22Rv1 (cell line): ENCODE results near the gene SLC12A4.

Experiments used
- ZFX ChIP-seq: fragments of 450-650 bp; IDR thresholded peaks from 2 replicates; pipeline ENCODE4 v1.6.1; 2017; ENCODE audit warnings: antibody characterized with exemption, borderline replicate concordance
- TF ChIP-seq, protein P1 (sequence below): fragments of 450-650 bp; IDR thresholded peaks from 2 replicates; pipeline ENCODE4 v1.5.1; 2017; ENCODE audit warnings: mild to moderate bottlenecking

DNA sequence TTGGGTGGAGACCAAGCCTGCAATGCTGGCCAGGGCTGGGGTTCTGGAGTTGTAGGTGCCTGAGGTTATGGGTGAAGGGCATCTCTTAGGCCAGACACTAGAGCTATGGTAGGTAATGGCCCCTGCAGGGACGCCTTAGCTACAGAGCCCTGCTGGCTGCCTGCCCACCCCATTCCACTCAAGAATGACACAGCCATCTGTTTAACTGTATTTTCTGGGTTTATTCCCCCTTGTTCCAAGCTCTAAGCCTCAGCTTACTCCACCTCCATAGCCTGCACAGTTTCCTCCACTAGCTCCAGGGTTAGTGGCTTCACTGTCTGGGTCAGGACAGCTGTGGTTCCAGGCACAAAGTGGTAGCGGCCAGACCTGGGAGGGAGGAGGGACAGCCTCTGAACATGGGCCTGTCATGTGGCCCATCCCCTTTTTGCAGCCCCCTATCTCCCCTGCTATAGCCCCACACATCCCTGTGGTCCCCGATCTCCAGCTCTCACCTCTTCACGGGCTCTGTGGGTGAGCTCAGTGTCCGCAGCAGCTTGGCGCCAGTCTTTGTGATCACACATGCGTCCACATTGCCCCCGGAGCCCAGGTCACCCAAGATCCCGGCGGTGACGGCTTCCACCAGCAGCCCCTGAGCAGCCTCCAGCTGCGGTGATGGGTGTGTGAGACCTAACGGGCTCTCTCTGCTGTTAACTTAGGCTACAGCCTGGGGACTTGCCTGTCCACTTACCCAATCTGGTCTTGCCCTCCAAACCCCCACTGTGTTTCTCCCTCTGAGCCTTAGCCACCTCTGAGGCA is 33.9 kb downstream of the SLC12A4 start:
- TF ChIP-seq, protein P1, sequence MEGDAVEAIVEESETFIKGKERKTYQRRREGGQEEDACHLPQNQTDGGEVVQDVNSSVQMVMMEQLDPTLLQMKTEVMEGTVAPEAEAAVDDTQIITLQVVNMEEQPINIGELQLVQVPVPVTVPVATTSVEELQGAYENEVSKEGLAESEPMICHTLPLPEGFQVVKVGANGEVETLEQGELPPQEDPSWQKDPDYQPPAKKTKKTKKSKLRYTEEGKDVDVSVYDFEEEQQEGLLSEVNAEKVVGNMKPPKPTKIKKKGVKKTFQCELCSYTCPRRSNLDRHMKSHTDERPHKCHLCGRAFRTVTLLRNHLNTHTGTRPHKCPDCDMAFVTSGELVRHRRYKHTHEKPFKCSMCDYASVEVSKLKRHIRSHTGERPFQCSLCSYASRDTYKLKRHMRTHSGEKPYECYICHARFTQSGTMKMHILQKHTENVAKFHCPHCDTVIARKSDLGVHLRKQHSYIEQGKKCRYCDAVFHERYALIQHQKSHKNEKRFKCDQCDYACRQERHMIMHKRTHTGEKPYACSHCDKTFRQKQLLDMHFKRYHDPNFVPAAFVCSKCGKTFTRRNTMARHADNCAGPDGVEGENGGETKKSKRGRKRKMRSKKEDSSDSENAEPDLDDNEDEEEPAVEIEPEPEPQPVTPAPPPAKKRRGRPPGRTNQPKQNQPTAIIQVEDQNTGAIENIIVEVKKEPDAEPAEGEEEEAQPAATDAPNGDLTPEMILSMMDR, result no peak
- TF ChIP-seq ZFX, result no peak
